Activated CD4-positive, alpha-beta memory T cell treated with anti-CD3 and anti-CD28 coated beads for 36 hours (primary cell): ENCODE results near the gene ASCL2. TPM values are rescaled to one million over a fixed set of nuclear protein-coding genes. Genes with fewer than 3 reads are reported as not detected.
A peak's percentile ranks its signal among the peaks of the same experiment; 100 is the strongest.

Experiments
- CTCF ChIA-PET: fragments of 350-600 bp; sonication (Branson Sonifier 250); formaldehyde crosslinking; loops from one replicate; lab custom pipeline; 2021; ENCODE audit warnings: antibody characterized with exemption, inconsistent platforms; lab: Charles Lee
- POLR2A ChIA-PET: fragments of 350-600 bp; sonication (Branson Sonifier 250); formaldehyde crosslinking; loops from one replicate; lab custom pipeline; 2021; ENCODE audit warnings: antibody characterized with exemption; lab: Charles Lee
- DNase-seq: peaks from one replicate; pipeline ENCODE4 v3.0.0-alpha.2; 2020
- H3K27ac Mint-ChIP-seq: one replicate; pipeline ENCODE4 v1.8.0; 2021; ENCODE audit warnings: mixed read lengths
- H3K27me3 Mint-ChIP-seq: one replicate; pipeline ENCODE4 v1.8.0; 2021; ENCODE audit warnings: mixed read lengths
- H3K36me3 Mint-ChIP-seq: one replicate; pipeline ENCODE4 v1.8.0; 2021; ENCODE audit warnings: mixed read lengths
- H3K4me1 Mint-ChIP-seq: one replicate; pipeline ENCODE4 v1.8.0; 2021; ENCODE audit warnings: low read depth, mixed read lengths
- H3K4me3 Mint-ChIP-seq: one replicate; pipeline ENCODE4 v1.8.0; 2021; ENCODE audit warnings: mild to moderate bottlenecking, mixed read lengths
- H3K9me3 Mint-ChIP-seq: one replicate; pipeline ENCODE4 v1.8.0; 2021; ENCODE audit warnings: mixed read lengths
- intact Hi-C: fragments of 100-400 bp; cut with micrococcal nuclease; formaldehyde crosslinking; loops from one replicate; pipeline ENCODE4 v1.15.1; 2023
- total RNA-seq, 2 experiments: library from RNA; stranded (reverse); gene quantifications; one replicate each; pipeline ENCODE4 v1.2.3, GENCODE V29; 2021

The ASCL2 gene, protein sequence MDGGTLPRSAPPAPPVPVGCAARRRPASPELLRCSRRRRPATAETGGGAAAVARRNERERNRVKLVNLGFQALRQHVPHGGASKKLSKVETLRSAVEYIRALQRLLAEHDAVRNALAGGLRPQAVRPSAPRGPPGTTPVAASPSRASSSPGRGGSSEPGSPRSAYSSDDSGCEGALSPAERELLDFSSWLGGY
- total RNA-seq, result 1 to 10 TPM; 1.5 to 2.0 TPM

- ChIA-PET POLR2A (interaction anchor here (1.3 to 2.0 kb wide), 2 partner anchors 31 to 34 kb away, joined by 4 to 7 read pairs; partner anchors contain the start of genes C11orf21 and TSPAN32), CTCF (interaction anchor here (1.1 to 3.7 kb wide), 4 partner anchors 32 to 149 kb away, joined by 3 to 17 read pairs (median 7); partner anchors contain the start of genes C11orf21 and TSPAN32)
- H3K4me1 Mint-ChIP-seq, result peaks cover 32% of the 10 kb centered on the region
- H3K4me3 Mint-ChIP-seq, result peak within 1 kb of the TSS; percentile 52
- intact Hi-C loops, result no loop called here
- H3K9me3 Mint-ChIP-seq, result no peaks in the 10 kb centered on the region
- no peak for DNase-seq
- no peaks in the 10 kb centered on the region for H3K36me3 Mint-ChIP-seq
- peaks cover 40% of the 10 kb centered on the region for H3K27me3 Mint-ChIP-seq
- H3K27ac Mint-ChIP-seq, result no peak within 1 kb of the TSS
Observed at GRCh38 chr11:2270322-2271076, at the start of gene ASCL2. ASCL2 (minus strand) TSS chr11:2270588; CDS start chr11:2270332, 256 bp downstream.

DNA sequence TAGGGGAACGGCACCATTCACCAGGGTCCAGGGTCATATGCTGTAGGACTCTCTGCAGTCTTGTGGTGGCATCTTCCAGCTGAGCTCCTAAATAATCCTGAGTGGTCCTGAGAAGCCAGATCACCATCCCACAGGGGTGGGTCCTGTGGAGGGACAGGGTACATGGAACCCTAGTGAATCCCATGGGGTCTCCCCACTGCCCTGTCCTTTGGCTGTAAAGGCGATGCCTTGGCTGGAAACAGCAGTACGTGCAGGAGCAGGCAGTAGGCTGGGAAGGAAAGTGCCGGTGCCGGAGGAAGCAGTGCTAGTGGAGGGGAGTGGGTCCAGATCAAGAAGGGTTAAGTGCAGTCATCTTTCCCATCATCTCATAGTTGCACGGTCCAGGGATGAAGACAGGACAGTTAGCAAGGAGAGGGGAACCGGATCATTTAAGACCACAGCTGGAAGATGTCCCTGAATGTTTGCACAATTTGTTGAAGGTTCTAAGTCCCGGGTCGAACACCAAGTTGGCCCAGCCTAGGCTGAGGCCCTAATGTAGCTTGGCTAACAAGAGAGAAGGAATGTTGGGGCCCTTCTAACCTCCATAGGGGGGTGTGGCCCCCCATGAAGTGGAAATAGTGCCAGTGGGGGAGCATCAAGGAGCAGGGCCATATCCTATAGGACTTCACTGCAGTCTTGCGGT, 49.5 kb upstream of the ASCL2 start:
- Mint-ChIP-seq H3K27me3 (peaks cover 9% of the 10 kb centered on the region), H3K4me1 (no peaks in the 10 kb centered on the region), H3K4me3 (no peak overlapping the region), H3K36me3 (peaks cover 4% of the 10 kb centered on the region), H3K9me3 (peaks cover 18% of the 10 kb centered on the region), H3K27ac (no peak overlapping the region)
- no peak for DNase-seq
- CTCF ChIA-PET, result no interaction called here
- POLR2A ChIA-PET, result no interaction called here
- intact Hi-C loops, result no loop called here

DNA sequence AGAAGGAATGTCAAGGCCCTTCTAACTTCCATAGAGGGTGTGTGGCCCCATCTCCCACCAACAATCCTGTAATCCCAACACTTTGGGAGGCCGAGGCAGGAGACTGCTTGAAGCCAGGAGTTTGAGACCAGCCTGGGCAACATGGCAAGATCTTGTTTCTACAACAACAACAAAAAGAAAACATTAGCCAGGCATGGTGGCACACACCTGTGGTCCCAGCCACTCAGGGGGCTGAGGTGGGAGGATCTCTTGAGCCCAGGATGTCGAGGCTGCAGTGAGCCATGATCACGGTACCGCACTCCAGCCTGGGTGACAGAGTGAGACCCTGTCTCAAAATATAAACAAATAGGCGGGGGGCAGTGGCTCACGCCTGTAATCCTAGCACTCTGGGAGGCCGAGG, 48.3 kb upstream of the ASCL2 start:
- DNase-seq, result no peak
- intact Hi-C loops, result no loop called here
- Mint-ChIP-seq H3K27ac (no peak overlapping the region), H3K4me1 (no peaks in the 10 kb centered on the region), H3K27me3 (peaks cover 9% of the 10 kb centered on the region), H3K4me3 (no peak overlapping the region), H3K36me3 (peaks cover 4% of the 10 kb centered on the region), H3K9me3 (peaks cover 18% of the 10 kb centered on the region)
- CTCF ChIA-PET, result interaction anchor here (2.8 kb wide), 1 partner anchor 14 kb away, joined by 17 read pairs; no protein-coding TSS in a partner anchor
- POLR2A ChIA-PET, result no interaction called here

- Mint-ChIP-seq H3K27me3 (peaks cover 9% of the 10 kb centered on the region), H3K27ac (no peak overlapping the region), H3K4me3 (no peak overlapping the region), H3K36me3 (peaks cover 4% of the 10 kb centered on the region), H3K4me1 (no peaks in the 10 kb centered on the region), H3K9me3 (peaks cover 12% of the 10 kb centered on the region)
- POLR2A ChIA-PET, result no interaction called here
- CTCF ChIA-PET, result interaction anchor here (2.8 kb wide), 1 partner anchor 14 kb away, joined by 17 read pairs; no protein-coding TSS in a partner anchor
- intact Hi-C loops, result no loop called here
- no peak for DNase-seq
Observed at GRCh38 chr11:2318123-2318522, 47.7 kb upstream of the ASCL2 start.

- H3K9me3 Mint-ChIP-seq, result peaks cover 6% of the 10 kb centered on the region
- intact Hi-C loops, result no loop called here
- H3K4me1 Mint-ChIP-seq, result no peaks in the 10 kb centered on the region
- POLR2A ChIA-PET, result no interaction called here
- DNase-seq, result no peak
- no peak overlapping the region for H3K27ac Mint-ChIP-seq
- H3K36me3 Mint-ChIP-seq, result no peaks in the 10 kb centered on the region
- H3K27me3 Mint-ChIP-seq, result peaks cover 5% of the 10 kb centered on the region
- CTCF ChIA-PET, result interaction anchor here (2.8 kb wide), 1 partner anchor 13 kb away, joined by 17 read pairs; no protein-coding TSS in a partner anchor
- H3K4me3 Mint-ChIP-seq, result no peak overlapping the region
Observed at GRCh38 chr11:2317354-2318050, 47.1 kb upstream of the ASCL2 start.

GRCh38 chr11:2316963-2317244, 46.5 kb upstream of the ASCL2 start:
- no peak for DNase-seq
- Mint-ChIP-seq H3K36me3 (no peaks in the 10 kb centered on the region), H3K4me1 (no peaks in the 10 kb centered on the region), H3K9me3 (peaks cover 3% of the 10 kb centered on the region), H3K27ac (no peak overlapping the region), H3K4me3 (no peak overlapping the region), H3K27me3 (peaks cover 3% of the 10 kb centered on the region)
- intact Hi-C loops, result no loop called here
- CTCF ChIA-PET, result interaction anchor here (1.1 to 2.8 kb wide), 2 partner anchors 13 to 104 kb away, joined by 3 to 17 read pairs; no protein-coding TSS in a partner anchor
- POLR2A ChIA-PET, result no interaction called here

DNA sequence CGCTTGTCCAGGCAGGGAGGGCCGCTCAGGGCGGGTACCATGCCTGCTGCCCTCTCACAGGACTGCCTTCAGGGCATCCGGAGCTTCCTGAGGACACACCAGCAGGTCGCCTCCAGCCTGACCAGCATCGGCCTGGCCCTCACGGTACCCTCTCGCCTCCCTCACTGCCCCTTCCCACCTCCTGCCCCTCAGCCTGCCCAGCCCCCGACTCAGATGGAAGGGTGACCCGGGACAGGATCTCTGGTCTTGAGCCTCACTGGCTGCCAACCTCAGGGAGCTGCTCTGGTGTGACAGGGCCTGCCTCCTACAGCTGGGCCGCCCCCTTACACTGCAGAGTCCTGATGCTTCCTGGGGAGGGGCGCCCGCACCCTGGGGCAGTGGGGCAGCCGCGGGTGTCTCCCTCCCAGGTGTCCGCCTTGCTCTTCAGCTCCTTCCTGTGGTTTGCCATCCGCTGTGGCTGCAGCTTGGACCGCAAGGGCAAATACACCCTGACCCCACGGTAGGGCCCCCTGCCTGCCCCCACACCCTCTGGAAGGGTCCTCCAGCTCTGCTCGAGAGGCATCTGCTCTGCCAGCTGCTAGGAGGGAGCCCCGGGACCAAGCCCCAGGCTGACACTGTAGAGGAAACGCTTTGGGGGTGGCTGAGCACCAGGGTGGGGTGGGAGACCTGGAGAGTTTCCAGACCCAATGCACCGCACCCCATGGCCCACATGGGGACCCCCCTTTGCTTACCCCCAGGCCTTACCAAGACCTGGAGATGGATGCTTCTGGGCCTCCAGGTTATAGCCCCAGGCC, 46.0 kb upstream of the ASCL2 start:
- ChIA-PET POLR2A (no interaction called here), CTCF (interaction anchor here (1.1 to 2.8 kb wide), 2 partner anchors 12 to 105 kb away, joined by 3 to 17 read pairs; no protein-coding TSS in a partner anchor)
- Mint-ChIP-seq H3K4me1 (no peaks in the 10 kb centered on the region), H3K36me3 (no peaks in the 10 kb centered on the region), H3K9me3 (no peaks in the 10 kb centered on the region), H3K27me3 (no peaks in the 10 kb centered on the region), H3K27ac (no peak overlapping the region), H3K4me3 (no peak overlapping the region)
- intact Hi-C loops, result no loop called here
- DNase-seq, result no peak

- POLR2A ChIA-PET, result no interaction called here
- CTCF ChIA-PET, result interaction anchor here (1.1 to 2.8 kb wide), 2 partner anchors 11 to 105 kb away, joined by 3 to 17 read pairs; no protein-coding TSS in a partner anchor
Observed at GRCh38 chr11:2315395-2316168, 45.2 kb upstream of the ASCL2 start.

DNA sequence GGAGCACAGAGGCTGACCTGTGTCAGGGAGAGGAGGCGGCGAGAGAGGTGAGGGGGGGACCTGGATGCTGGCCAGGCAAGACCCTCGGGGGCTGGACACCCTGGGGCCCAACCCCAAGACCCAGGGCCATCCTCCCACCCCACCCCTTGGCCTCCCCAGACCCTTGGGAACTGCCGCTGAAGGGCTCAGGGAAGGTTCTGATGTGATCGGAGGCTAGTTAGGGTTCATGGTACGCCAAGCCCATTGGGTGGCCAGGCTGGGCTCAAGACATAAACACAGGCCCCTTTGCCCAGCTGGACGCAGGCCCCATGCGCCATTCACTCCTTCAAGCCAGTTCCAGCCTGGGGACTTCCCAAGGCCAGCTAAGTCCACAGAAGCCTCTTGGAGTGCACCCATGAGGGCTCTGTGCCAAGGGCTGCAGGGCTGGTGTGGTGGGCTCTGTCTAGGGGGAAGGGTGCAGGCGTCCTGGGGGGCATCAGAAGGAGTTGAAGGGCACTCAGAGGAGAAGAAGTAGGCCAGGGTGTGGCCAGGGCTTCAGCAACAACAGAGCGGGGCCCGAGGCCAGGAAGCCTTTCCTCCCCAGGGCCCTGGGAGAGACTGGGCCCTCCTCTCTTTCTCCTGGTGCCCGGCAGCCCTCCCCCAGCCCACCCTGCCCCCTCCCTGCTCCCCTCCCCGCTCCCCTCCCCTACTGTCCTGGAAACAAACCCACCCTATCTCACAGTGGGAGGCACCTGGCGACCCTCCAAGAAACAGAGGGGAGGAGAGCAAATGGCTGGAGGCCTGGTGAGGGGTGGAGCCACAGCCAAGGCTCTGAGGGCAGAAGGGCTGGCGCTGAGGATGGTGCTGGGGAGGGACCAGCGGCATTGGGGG, 44.4 kb upstream of the ASCL2 start:
- intact Hi-C loops, result no loop called here
- H3K4me1 Mint-ChIP-seq, result no peaks in the 10 kb centered on the region
- H3K9me3 Mint-ChIP-seq, result no peaks in the 10 kb centered on the region
- H3K36me3 Mint-ChIP-seq, result no peaks in the 10 kb centered on the region
- H3K27me3 Mint-ChIP-seq, result no peaks in the 10 kb centered on the region
- POLR2A ChIA-PET, result no interaction called here
- no peak for DNase-seq
- H3K27ac Mint-ChIP-seq, result no peak overlapping the region
- H3K4me3 Mint-ChIP-seq, result no peak overlapping the region
- CTCF ChIA-PET, result interaction anchor here (0.9 kb wide), 1 partner anchor 106 kb away, joined by 3 read pairs; no protein-coding TSS in a partner anchor

More at GRCh38 chr11:2315395-2316168, 45.2 kb upstream of the ASCL2 start:
- no peaks in the 10 kb centered on the region for H3K4me1 Mint-ChIP-seq
- DNase-seq, result no peak
- no peaks in the 10 kb centered on the region for H3K9me3 Mint-ChIP-seq
- intact Hi-C loops, result no loop called here
- H3K27ac Mint-ChIP-seq, result no peak overlapping the region
- H3K27me3 Mint-ChIP-seq, result no peaks in the 10 kb centered on the region
- no peak overlapping the region for H3K4me3 Mint-ChIP-seq
- H3K36me3 Mint-ChIP-seq, result no peaks in the 10 kb centered on the region

- H3K9me3 Mint-ChIP-seq, result no peaks in the 10 kb centered on the region
- no peak overlapping the region for H3K27ac Mint-ChIP-seq
- H3K4me3 Mint-ChIP-seq, result no peak overlapping the region
- no peaks in the 10 kb centered on the region for H3K27me3 Mint-ChIP-seq
- intact Hi-C loops, result no loop called here
- H3K4me1 Mint-ChIP-seq, result no peaks in the 10 kb centered on the region
- no peaks in the 10 kb centered on the region for H3K36me3 Mint-ChIP-seq
- ChIA-PET POLR2A (no interaction called here), CTCF (interaction anchor here (0.6 to 0.9 kb wide), 3 partner anchors 9 to 205 kb away, joined by 3 read pairs; no protein-coding TSS in a partner anchor)
- DNase-seq, result no peak
Observed at GRCh38 chr11:2314136-2314524, 43.7 kb upstream of the ASCL2 start.
